Ascending aorta (tissue), 2 donors: ENCODE results near the gene MAPT. TPM values are rescaled to one million over a fixed set of nuclear protein-coding genes. Genes with fewer than 3 reads are reported as not detected.

Experiments used
- DNase-seq, 2 donors: peaks; one replicate each; pipeline ENCODE4 v3.0.0-alpha.2; 2019; ENCODE audit warnings: low spot score in 2 of 2
- H3K27ac ChIP-seq, 2 donors: fragments of 200-600 bp; sonication (generic); one replicate each; pipeline ENCODE4 v1.5.1; 2016 to 2017; ENCODE audit warnings: mild to moderate bottlenecking in 1 of 2
- H3K27me3 ChIP-seq: fragments of 200-600 bp; sonication (generic); one replicate; pipeline ENCODE4 v1.5.1; 2017
- H3K36me3 ChIP-seq, 2 donors: fragments of 200-600 bp; sonication (generic); one replicate each; pipeline ENCODE4 v1.5.1; 2016
- H3K4me1 ChIP-seq, 2 donors: fragments of 200-600 bp; sonication (generic); one replicate each; pipeline ENCODE4 v1.5.1; 2016 to 2017; ENCODE audit warnings: mild to moderate bottlenecking in 1 of 2
- H3K4me3 ChIP-seq, 2 donors: fragments of 200-600 bp; sonication (generic); one replicate each; pipeline ENCODE4 v1.5.1; 2016 to 2017; ENCODE audit warnings: mild to moderate bottlenecking in 1 of 2
- H3K9me3 ChIP-seq, 2 donors: fragments of 200-600 bp; sonication (generic); one replicate each; pipeline ENCODE4 v1.5.1; 2016
- intact Hi-C: fragments of 100-400 bp; cut with DNase I; formaldehyde crosslinking; loops from one replicate; pipeline ENCODE4 v1.15.1; 2023
- total RNA-seq: library from RNA; depleted of rRNA; stranded (reverse); fragments of >200 nt; gene quantifications from one replicate; pipeline ENCODE4 v1.1.0, GENCODE V29; 2016
- TF ChIP-seq, protein P1 (sequence below), 3 experiments: fragments of 200-600 bp in 2 of 3; fragments of 450-650 bp in 1 of 3; sonication (generic) in 2 of 3; IDR thresholded peaks; one replicate each; pipeline ENCODE4 v1.5.1; 2016 to 2019; ENCODE audit warnings: antibody characterized with exemption in 3 of 3, mild to moderate bottlenecking in 1 of 3, moderate library complexity in 1 of 3

MAPT gene
- total RNA-seq, 1 donor from 2014 or later, result 0.32 TPM

GRCh38 chr17:45970659-45971058 lies 76.3 kb downstream of the MAPT start:
- intact Hi-C loops, result no loop called here

GRCh38 chr17:45971698-45972141 lies 77.4 kb downstream of the MAPT start:
- no peak overlapping the region for H3K27ac ChIP-seq
- intact Hi-C loops, result no loop called here
- H3K9me3 ChIP-seq, result no peaks in the 10 kb centered on the region
- no peak for DNase-seq
- no peaks in the 10 kb centered on the region for H3K4me1 ChIP-seq
- TF ChIP-seq, protein P1, sequence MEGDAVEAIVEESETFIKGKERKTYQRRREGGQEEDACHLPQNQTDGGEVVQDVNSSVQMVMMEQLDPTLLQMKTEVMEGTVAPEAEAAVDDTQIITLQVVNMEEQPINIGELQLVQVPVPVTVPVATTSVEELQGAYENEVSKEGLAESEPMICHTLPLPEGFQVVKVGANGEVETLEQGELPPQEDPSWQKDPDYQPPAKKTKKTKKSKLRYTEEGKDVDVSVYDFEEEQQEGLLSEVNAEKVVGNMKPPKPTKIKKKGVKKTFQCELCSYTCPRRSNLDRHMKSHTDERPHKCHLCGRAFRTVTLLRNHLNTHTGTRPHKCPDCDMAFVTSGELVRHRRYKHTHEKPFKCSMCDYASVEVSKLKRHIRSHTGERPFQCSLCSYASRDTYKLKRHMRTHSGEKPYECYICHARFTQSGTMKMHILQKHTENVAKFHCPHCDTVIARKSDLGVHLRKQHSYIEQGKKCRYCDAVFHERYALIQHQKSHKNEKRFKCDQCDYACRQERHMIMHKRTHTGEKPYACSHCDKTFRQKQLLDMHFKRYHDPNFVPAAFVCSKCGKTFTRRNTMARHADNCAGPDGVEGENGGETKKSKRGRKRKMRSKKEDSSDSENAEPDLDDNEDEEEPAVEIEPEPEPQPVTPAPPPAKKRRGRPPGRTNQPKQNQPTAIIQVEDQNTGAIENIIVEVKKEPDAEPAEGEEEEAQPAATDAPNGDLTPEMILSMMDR (IDR thresholded peaks at IDR 0.05), result no peak
- H3K36me3 ChIP-seq, result no peaks in the 10 kb centered on the region
- no peaks in the 10 kb centered on the region for H3K27me3 ChIP-seq
- no peak overlapping the region for H3K4me3 ChIP-seq

More at GRCh38 chr17:45970659-45971058, 76.3 kb downstream of the MAPT start:
- TF ChIP-seq, protein P1 (IDR thresholded peaks at IDR 0.05), result no peak
- Histone ChIP-seq H3K27me3 (no peaks in the 10 kb centered on the region), H3K9me3 (no peaks in the 10 kb centered on the region), H3K4me3 (no peak overlapping the region), H3K27ac (no peak overlapping the region), H3K36me3 (no peaks in the 10 kb centered on the region), H3K4me1 (no peaks in the 10 kb centered on the region)
- DNase-seq, result no peak

- no peaks in the 10 kb centered on the region for H3K9me3 ChIP-seq
- intact Hi-C loops, result no loop called here
- no peak overlapping the region for H3K4me3 ChIP-seq
- no peaks in the 10 kb centered on the region for H3K27me3 ChIP-seq
- TF ChIP-seq, protein P1 (IDR thresholded peaks at IDR 0.05), result no peak
- H3K27ac ChIP-seq, result no peak overlapping the region
- H3K4me1 ChIP-seq, result no peaks in the 10 kb centered on the region
- no peaks in the 10 kb centered on the region for H3K36me3 ChIP-seq
- no peak for DNase-seq
These were observed 78.2 kb downstream of the MAPT start for GRCh38 chr17:45972531-45972930.

DNA sequence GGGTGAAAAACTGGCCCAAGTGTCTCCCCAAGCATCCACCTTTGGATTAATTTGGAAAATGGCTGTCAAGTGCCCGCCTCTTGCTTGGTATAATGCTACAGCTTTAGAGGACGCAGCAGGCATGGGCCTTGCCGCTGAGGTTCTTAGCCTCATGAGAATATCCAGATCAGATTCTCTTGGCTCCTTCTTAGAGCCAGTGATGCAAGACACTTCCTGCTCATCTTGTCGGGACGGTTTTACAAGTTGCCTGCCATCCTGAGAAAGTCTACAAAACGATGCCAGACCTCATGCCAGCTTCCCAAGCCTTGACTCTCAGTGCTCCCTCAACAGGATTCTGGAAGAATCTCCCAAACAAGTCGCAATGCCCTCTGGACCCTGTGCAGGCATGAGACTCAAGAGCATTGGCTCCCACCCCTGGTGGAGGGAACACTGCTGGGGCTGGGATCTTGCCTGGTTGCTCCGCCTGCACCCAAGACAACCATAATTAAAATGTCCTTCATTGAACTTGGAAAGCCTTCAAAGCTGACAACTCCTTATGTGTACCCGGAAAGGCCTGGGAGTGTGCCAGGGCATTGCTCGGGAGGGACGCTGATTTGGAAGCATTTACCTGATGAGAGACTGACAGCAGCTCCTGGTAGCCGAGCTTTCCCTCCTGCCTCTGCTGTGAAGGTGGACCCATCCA lies 78.9 kb downstream of the MAPT start:
- no peak overlapping the region for H3K4me3 ChIP-seq
- H3K4me1 ChIP-seq, result no peaks in the 10 kb centered on the region
- intact Hi-C loops, result no loop called here
- H3K27me3 ChIP-seq, result no peaks in the 10 kb centered on the region
- no peaks in the 10 kb centered on the region for H3K9me3 ChIP-seq
- no peak overlapping the region for H3K27ac ChIP-seq
- H3K36me3 ChIP-seq, result no peaks in the 10 kb centered on the region
- DNase-seq, result no peak
- TF ChIP-seq, protein P1 (IDR thresholded peaks at IDR 0.05), result no peak

DNA sequence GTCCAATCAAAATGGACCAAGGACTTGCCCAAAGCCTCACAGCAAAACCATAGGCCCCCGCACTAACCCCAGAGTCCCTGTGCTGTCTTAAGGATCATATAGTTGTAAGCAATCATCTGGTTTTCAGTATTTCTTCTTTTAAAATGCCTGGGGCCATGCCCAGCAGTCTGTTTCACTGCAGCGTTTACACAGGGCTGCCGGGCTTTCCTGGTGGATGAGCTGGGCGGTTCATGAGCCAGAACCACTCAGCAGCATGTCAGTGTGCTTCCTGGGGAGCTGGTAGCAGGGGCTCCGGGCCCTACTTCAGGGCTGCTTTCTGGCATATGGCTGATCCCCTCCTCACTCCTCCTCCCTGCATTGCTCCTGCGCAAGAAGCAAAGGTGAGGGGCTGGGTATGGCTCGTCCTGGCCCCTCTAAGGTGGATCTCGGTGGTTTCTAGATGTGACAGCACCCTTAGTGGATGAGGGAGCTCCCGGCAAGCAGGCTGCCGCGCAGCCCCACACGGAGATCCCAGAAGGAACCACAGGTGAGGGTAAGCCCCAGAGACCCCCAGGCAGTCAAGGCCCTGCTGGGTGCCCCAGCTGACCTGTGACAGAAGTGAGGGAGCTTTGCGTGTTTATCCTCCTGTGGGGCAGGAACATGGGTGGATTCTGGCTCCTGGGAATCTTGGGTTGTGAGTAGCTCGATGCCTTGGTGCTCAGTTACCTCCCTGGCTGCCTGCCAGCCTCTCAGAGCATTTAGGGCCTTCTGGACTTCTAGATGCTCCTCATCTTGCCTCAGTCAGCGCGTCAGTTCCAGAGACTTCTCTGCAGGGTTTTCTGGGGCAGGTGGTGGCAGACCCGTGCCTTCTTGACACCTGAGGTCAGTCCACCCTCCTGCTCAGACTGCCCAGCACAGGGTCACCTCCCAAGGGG lies 79.8 kb downstream of the MAPT start:
- Histone ChIP-seq H3K4me3 (no peak overlapping the region), H3K36me3 (no peaks in the 10 kb centered on the region), H3K27ac (no peak overlapping the region), H3K9me3 (no peaks in the 10 kb centered on the region), H3K4me1 (no peaks in the 10 kb centered on the region), H3K27me3 (no peaks in the 10 kb centered on the region)
- intact Hi-C loops, result no loop called here
- TF ChIP-seq, protein P1 (IDR thresholded peaks at IDR 0.05), result no peak
- DNase-seq, result no peak
